KBM-7 (cell line): ENCODE results near the gene SCRN1.

Experiments
- DNase-seq: peaks from one replicate; pipeline ENCODE4 v3.0.0-alpha.2; 2015
- in situ Hi-C: fragments of 300-500 bp; cut with MboI; formaldehyde crosslinking; loops from 2 replicates; pipeline ENCODE4 v1.14.3; 2020; ENCODE audit warnings: low sequenced_read_pairs, low pct_unique_long_range_greater_than_20kb, mixed read lengths

SCRN1 gene

GRCh38 chr7:29946428-29947186, 43.0 kb downstream of the SCRN1 start:
- in situ Hi-C loops, result no loop called here
- peak; percentile 58 for DNase-seq

GRCh38 chr7:29945259-29945809, 44.3 kb downstream of the SCRN1 start:
- DNase-seq, result no peak
- in situ Hi-C loops, result no loop called here

- in situ Hi-C loops, result no loop called here
- no peak for DNase-seq
Measured at GRCh38 chr7:29940199-29940598, 49.4 kb downstream of the SCRN1 start.

- DNase-seq, result no peak
- in situ Hi-C loops, result no loop called here
Measured at GRCh38 chr7:29937132-29937531, 52.5 kb downstream of the SCRN1 start.

- in situ Hi-C loops, result no loop called here
- no peak for DNase-seq
Measured at GRCh38 chr7:29935111-29935510, 54.5 kb downstream of the SCRN1 start.

GRCh38 chr7:29929018-29929807, 60.4 kb downstream of the SCRN1 start:
- DNase-seq, result no peak
- in situ Hi-C loops, result no loop called here

- in situ Hi-C loops, result no loop called here
- DNase-seq, result no peak
Measured at GRCh38 chr7:29926741-29927140, 62.9 kb downstream of the SCRN1 start.

- DNase-seq, result no peak
Measured at GRCh38 chr7:29926216-29926615, 63.4 kb downstream of the SCRN1 start.

GRCh38 chr7:29924684-29925083, 64.9 kb downstream of the SCRN1 start:
- DNase-seq, result no peak
- in situ Hi-C loops, result no loop called here

More at GRCh38 chr7:29926216-29926615, 63.4 kb downstream of the SCRN1 start:
- in situ Hi-C loops, result no loop called here

GRCh38 chr7:29924006-29924405, 65.6 kb downstream of the SCRN1 start:
- in situ Hi-C loops, result no loop called here
- no peak for DNase-seq

GRCh38 chr7:29922921-29923700, 66.5 kb downstream of the SCRN1 start:
- DNase-seq, result no peak
- in situ Hi-C loops, result no loop called here

- peak; percentile 80 for DNase-seq
- in situ Hi-C loops, result no loop called here
Measured at GRCh38 chr7:29921404-29922010, 68.1 kb downstream of the SCRN1 start.

GRCh38 chr7:29920491-29920890, 69.1 kb downstream of the SCRN1 start:
- in situ Hi-C loops, result no loop called here

GRCh38 chr7:29919790-29920189, 69.8 kb downstream of the SCRN1 start:
- DNase-seq, result no peak
- in situ Hi-C loops, result no loop called here

More at GRCh38 chr7:29920491-29920890, 69.1 kb downstream of the SCRN1 start:
- no peak for DNase-seq

- no peak for DNase-seq
- in situ Hi-C loops, result no loop called here
Measured at GRCh38 chr7:29918850-29919249, 70.8 kb downstream of the SCRN1 start.

- in situ Hi-C loops, result no loop called here
- no peak for DNase-seq
Measured at GRCh38 chr7:29917641-29918040, 72.0 kb downstream of the SCRN1 start.

- no peak for DNase-seq
- in situ Hi-C loops, result no loop called here
Measured at GRCh38 chr7:29915481-29916215, 74.0 kb downstream of the SCRN1 start.

GRCh38 chr7:29914180-29914579, 75.4 kb downstream of the SCRN1 start:
- in situ Hi-C loops, result no loop called here
- DNase-seq, result no peak
